Liver (tissue), 9 donors: Measurements from ENCODE around the gene MTERF4. TPM values are rescaled to one million over a fixed set of nuclear protein-coding genes. Genes with fewer than 3 reads are reported as not detected.

Experiments
- DNase-seq: peaks from one replicate; pipeline ENCODE4 v3.0.0-alpha.2; 2017; ENCODE audit warnings: low spot score
- H3K27ac ChIP-seq, 2 donors: one replicate each; pipeline ENCODE4 v1.7.0; 2013; ENCODE audit warnings: inconsistent platforms in 2 of 2, low read length in 2 of 2, control low read depth in 1 of 2, low read depth in 1 of 2, mild to moderate bottlenecking in 1 of 2
- H3K27me3 ChIP-seq, 4 donors: one replicate each; pipeline versions ENCODE4 v1.6.1 to v1.7.0; 2013; ENCODE audit warnings: low read length in 3 of 4, inconsistent platforms in 1 of 4, mild to moderate bottlenecking in 1 of 4, moderate library complexity in 1 of 4; ENCODE audit not compliant: control insufficient read depth in 4 of 4, insufficient read depth in 4 of 4
- H3K36me3 ChIP-seq, 4 donors: one replicate each; pipeline versions ENCODE4 v1.6.1 to v1.7.0; 2013; ENCODE audit warnings: low read length in 3 of 4, mild to moderate bottlenecking in 3 of 4, low read depth in 1 of 4, moderate library complexity in 1 of 4; ENCODE audit not compliant: control insufficient read depth in 4 of 4, insufficient read depth in 3 of 4
- H3K4me1 ChIP-seq, 4 donors: one replicate each; pipeline versions ENCODE4 v1.6.1 to v1.7.0; 2013; ENCODE audit warnings: low read length in 3 of 4, mild to moderate bottlenecking in 3 of 4, moderate library complexity in 1 of 4; ENCODE audit not compliant: control insufficient read depth in 4 of 4, insufficient read depth in 4 of 4
- H3K4me3 ChIP-seq, 3 donors: one replicate each; pipeline versions ENCODE4 v1.6.1 to v1.7.0; 2013; ENCODE audit warnings: low read length in 3 of 3, control low read depth in 1 of 3, low read depth in 1 of 3, mild to moderate bottlenecking in 1 of 3
- H3K9ac ChIP-seq, 2 donors: one replicate each; pipeline ENCODE4 v1.7.0; 2013; ENCODE audit warnings: low read length in 2 of 2, mild to moderate bottlenecking in 2 of 2, moderate library complexity in 2 of 2, control low read depth in 1 of 2, low read depth in 1 of 2
- H3K9me3 ChIP-seq, 4 donors: one replicate each; pipeline versions ENCODE4 v1.6.1 to v1.7.0; 2013; ENCODE audit warnings: low read length in 3 of 4; ENCODE audit not compliant: control insufficient read depth in 4 of 4
- ATF3 ChIP-seq: IDR thresholded peaks from 2 replicates; pipeline ENCODE4 v1.6.1; 2016; ENCODE audit warnings: antibody characterized with exemption
- EGR1 ChIP-seq, 2 donors: IDR thresholded peaks; 2 replicates each; pipeline ENCODE4 v1.6.1; 2016 to 2018; ENCODE audit warnings: antibody characterized with exemption in 2 of 2, low read depth in 2 of 2
- HNF4G ChIP-seq: IDR thresholded peaks from 2 replicates; pipeline ENCODE4 v1.6.1; 2016; ENCODE audit warnings: antibody characterized with exemption
- MAX ChIP-seq: IDR thresholded peaks from 2 replicates; pipeline ENCODE4 v1.6.1; 2016; ENCODE audit warnings: antibody characterized with exemption
- NR2F2 ChIP-seq: IDR thresholded peaks from 2 replicates; pipeline ENCODE4 v1.6.1; 2016; ENCODE audit warnings: antibody characterized with exemption
- REST ChIP-seq: IDR thresholded peaks from 2 replicates; pipeline ENCODE4 v1.6.1; 2016; ENCODE audit warnings: antibody characterized with exemption, mild to moderate bottlenecking
- RXRA ChIP-seq, 2 donors: IDR thresholded peaks; 2 replicates each; pipeline ENCODE4 v1.6.1; 2017 to 2018; ENCODE audit warnings: antibody characterized with exemption in 2 of 2, mild to moderate bottlenecking in 1 of 2
- SP1 ChIP-seq: IDR thresholded peaks from 2 replicates; pipeline ENCODE4 v1.6.1; 2018; ENCODE audit warnings: antibody characterized with exemption, mild to moderate bottlenecking
- TAF1 ChIP-seq: conservative IDR thresholded peaks from 2 replicates; pipeline ENCODE4 v1.6.1; 2016; ENCODE audit warnings: antibody characterized with exemption, mild to moderate bottlenecking
- YY1 ChIP-seq: IDR thresholded peaks from 2 replicates; pipeline ENCODE4 v1.6.1; 2016; ENCODE audit warnings: antibody characterized with exemption, mild to moderate bottlenecking
- whole genome bisulfite sequencing: extraction: QIAGEN DNeasy Blood & Tissue Kit; methylation state at CpG from one replicate; pipeline ENCODE4 v1.1.7; 2013; 5-methylcytosine and 5-hydroxymethylcytosine counted together
- polyA plus RNA-seq, 2 donors: library from polyadenylated mRNA; stranded (reverse) in 1 of 2; unstranded in 1 of 2; fragments of 200-250 nt in 1 of 2; fragments of >200 nt in 1 of 2; fragmentation: Nextera tagmentation in 1 of 2; extraction: Ambion mirVana in 1 of 2; gene quantifications; one replicate each; pipeline versions ENCODE4 v1.2.1 to v1.2.3, GENCODE V29; 2013 to 2015
- total RNA-seq, 2 donors: library from RNA; depleted of rRNA; stranded (reverse); fragments of >200 nt; gene quantifications; one replicate each; pipeline ENCODE4 v1.2.3, GENCODE V29; 2014
- TF ChIP-seq, protein P1 (sequence below): fragments of 150-350 bp; IDR thresholded peaks from 2 replicates; pipeline ENCODE4 v1.5.1; 2017; ENCODE audit warnings: improper control_type of control experiment, low read depth, low read length; ENCODE audit not compliant: missing input control
- donor health status: healthy.
- donor health status: healthy.
- donor health status: healthy.
- donor health status: healthy.
- donor health status: healthy.

Gene MTERF4
- total and polyA plus RNA-seq, 4 donors, result 13.3 to 36.7 (median 20.3) TPM

- H3K27me3 ChIP-seq, result no peaks in the 10 kb centered on the region
- no peaks in the 10 kb centered on the region for H3K9me3 ChIP-seq
- no peak overlapping the region for H3K4me3 ChIP-seq
- H3K4me1 ChIP-seq, result peaks cover 1 to 11% (median 8%) of the 10 kb centered on the region in 4 donors
- peaks cover 0 to 4% (median 0%) of the 10 kb centered on the region in 4 donors for H3K36me3 ChIP-seq
- DNase-seq, result no peak
- H3K9ac ChIP-seq, result no peak overlapping the region
- WGBS, result 98% methylated on average over 24 of the region's 24 CpGs
- no peak for TF ChIP-seq MAX
- no peak overlapping the region for H3K27ac ChIP-seq
These were observed 37.7 kb upstream of the MTERF4 start for GRCh38 chr2:241139531-241140444.

- Histone ChIP-seq H3K4me3 (no peak overlapping the region), H3K36me3 (peaks cover 0 to 4% (median 0%) of the 10 kb centered on the region in 4 donors), H3K4me1 (peaks cover 1 to 11% (median 8%) of the 10 kb centered on the region in 4 donors), H3K27ac (no peak overlapping the region), H3K27me3 (no peaks in the 10 kb centered on the region), H3K9me3 (no peaks in the 10 kb centered on the region), H3K9ac (no peak overlapping the region)
- 97% methylated on average over 16 of the region's 16 CpGs for WGBS
- no peak for DNase-seq
- TF ChIP-seq, protein P1, sequence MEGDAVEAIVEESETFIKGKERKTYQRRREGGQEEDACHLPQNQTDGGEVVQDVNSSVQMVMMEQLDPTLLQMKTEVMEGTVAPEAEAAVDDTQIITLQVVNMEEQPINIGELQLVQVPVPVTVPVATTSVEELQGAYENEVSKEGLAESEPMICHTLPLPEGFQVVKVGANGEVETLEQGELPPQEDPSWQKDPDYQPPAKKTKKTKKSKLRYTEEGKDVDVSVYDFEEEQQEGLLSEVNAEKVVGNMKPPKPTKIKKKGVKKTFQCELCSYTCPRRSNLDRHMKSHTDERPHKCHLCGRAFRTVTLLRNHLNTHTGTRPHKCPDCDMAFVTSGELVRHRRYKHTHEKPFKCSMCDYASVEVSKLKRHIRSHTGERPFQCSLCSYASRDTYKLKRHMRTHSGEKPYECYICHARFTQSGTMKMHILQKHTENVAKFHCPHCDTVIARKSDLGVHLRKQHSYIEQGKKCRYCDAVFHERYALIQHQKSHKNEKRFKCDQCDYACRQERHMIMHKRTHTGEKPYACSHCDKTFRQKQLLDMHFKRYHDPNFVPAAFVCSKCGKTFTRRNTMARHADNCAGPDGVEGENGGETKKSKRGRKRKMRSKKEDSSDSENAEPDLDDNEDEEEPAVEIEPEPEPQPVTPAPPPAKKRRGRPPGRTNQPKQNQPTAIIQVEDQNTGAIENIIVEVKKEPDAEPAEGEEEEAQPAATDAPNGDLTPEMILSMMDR, result no peak
- TF ChIP-seq RXRA (IDR thresholded peaks at IDR 0.05), result no peak
- no peak for TF ChIP-seq EGR1 (IDR thresholded peaks at IDR 0.05; ENCODE audit: low read depth in 2 of 2)
- TF ChIP-seq HNF4G, result no peak
- no peak for TF ChIP-seq ATF3
- no peak for TF ChIP-seq YY1
- TF ChIP-seq REST, result no peak
- no peak for TF ChIP-seq SP1
- TF ChIP-seq TAF1, result no peak
- no peak for TF ChIP-seq NR2F2
These were observed 36.4 kb upstream of the MTERF4 start for GRCh38 chr2:241138471-241138870.
